Glutamatergic neuron (in vitro differentiated cells): Measurements from ENCODE around the gene LHFPL3. TPM values are rescaled to one million over a fixed set of nuclear protein-coding genes. Genes with fewer than 3 reads are reported as not detected.
"Not testable (repeated sequence)": the region's sequence is repeated elsewhere in the genome, so short reads cannot be mapped to it uniquely, and the experiment has no call there.

Experiments
- DNase-seq: peaks from one replicate; pipeline ENCODE4 v3.0.0; 2022
- H3K27ac Mint-ChIP-seq: one replicate; pipeline ENCODE4 v1.8.0; 2020; ENCODE audit warnings: mild to moderate bottlenecking, mixed read lengths, inconsistent platforms; ENCODE audit not compliant: unreplicated experiment
- H3K27me3 Mint-ChIP-seq: one replicate; pipeline ENCODE4 v1.8.0; 2020; ENCODE audit warnings: mild to moderate bottlenecking, moderate library complexity, mixed read lengths, inconsistent platforms; ENCODE audit not compliant: unreplicated experiment
- H3K36me3 Mint-ChIP-seq: one replicate; pipeline ENCODE4 v1.8.0; 2020; ENCODE audit warnings: mild to moderate bottlenecking, mixed read lengths, inconsistent platforms; ENCODE audit not compliant: unreplicated experiment
- H3K4me1 Mint-ChIP-seq: one replicate; pipeline ENCODE4 v1.8.0; 2020; ENCODE audit warnings: mild to moderate bottlenecking, low read depth, mixed read lengths, inconsistent platforms; ENCODE audit not compliant: unreplicated experiment
- H3K4me3 Mint-ChIP-seq: one replicate; pipeline ENCODE4 v1.8.0; 2020; ENCODE audit warnings: mild to moderate bottlenecking, mixed read lengths, inconsistent platforms; ENCODE audit not compliant: unreplicated experiment
- H3K9me3 Mint-ChIP-seq: one replicate; pipeline ENCODE4 v1.8.0; 2020; ENCODE audit warnings: mild to moderate bottlenecking, moderate library complexity, mixed read lengths, inconsistent platforms; ENCODE audit not compliant: unreplicated experiment
- CTCF ChIP-seq: fragments of 200-600 bp; sonication (generic); IDR thresholded peaks from one replicate; pipeline ENCODE4 v1.5.0; 2021; ENCODE audit not compliant: partially characterized antibody, unreplicated experiment
- total RNA-seq: library from RNA; stranded (reverse); fragmentation: NEBNext Ultra II Directional; extraction: Animal tissue kit (Norgen Biotek cat#: 25700); gene quantifications from one replicate; pipeline ENCODE4 v1.2.1, GENCODE V29; 2021; ENCODE audit not compliant: unreplicated experiment

The LHFPL3 gene
- total RNA-seq, 1 donor from 2014 or later: not detected

GRCh38 chr7:104569751-104570150 lies 241.3 kb downstream of the LHFPL3 start:
- Mint-ChIP-seq H3K4me1 (no peaks in the 10 kb centered on the region), H3K9me3 (no peaks in the 10 kb centered on the region), H3K27ac (no peak overlapping the region), H3K4me3 (no peak overlapping the region), H3K36me3 (no peaks in the 10 kb centered on the region), H3K27me3 (peaks cover 2% of the 10 kb centered on the region)
- TF ChIP-seq CTCF: no peak
- no peak for DNase-seq

DNA sequence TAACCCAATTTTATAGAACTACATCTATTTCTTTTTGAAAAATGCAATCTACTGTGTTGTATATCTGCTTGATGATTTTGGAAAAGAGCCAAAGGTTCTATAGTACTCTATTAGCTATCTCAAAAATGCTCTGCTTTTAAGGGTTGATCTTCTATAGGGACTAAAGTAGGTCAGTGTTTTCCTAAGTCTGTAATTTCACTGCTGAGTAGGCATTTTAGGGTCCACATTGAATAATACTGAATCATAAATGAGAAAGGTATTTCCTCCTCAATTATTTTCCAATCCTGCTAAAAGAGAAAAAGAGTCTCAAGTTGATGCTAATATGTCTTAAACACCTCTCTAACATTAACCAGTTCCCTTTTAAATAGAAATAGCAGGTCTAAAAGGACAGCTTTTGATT lies 244.2 kb downstream of the LHFPL3 start:
- H3K4me3 Mint-ChIP-seq: no peak overlapping the region

DNA sequence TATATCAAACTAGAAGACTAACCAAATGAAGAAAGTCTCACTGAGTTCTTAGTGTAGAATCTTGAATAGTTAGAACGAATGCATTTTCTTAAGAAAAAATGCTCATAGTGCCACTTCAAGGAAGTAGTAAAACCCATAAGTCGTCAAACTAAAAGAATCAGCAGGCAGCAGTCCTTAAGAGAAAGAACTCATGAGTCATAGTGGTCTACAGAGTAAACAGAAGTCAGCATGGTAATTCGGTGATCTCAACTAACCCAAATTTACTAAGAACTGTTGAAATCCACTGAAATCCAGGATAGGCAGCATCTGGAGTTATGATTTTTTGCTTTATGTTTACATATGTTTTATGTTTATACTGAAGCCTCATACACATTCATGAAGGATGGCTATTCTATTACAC lies 256.2 kb downstream of the LHFPL3 start:
- Mint-ChIP-seq H3K9me3 (peaks cover 2% of the 10 kb centered on the region), H3K4me3 (no peak overlapping the region), H3K4me1 (no peaks in the 10 kb centered on the region), H3K27ac (no peak overlapping the region), H3K27me3 (peaks cover 1% of the 10 kb centered on the region), H3K36me3 (peaks cover 4% of the 10 kb centered on the region)
- TF ChIP-seq CTCF: no peak
- DNase-seq: no peak

More for the DNA sequence above, 244.2 kb downstream of the LHFPL3 start:
- Mint-ChIP-seq H3K9me3 (no peaks in the 10 kb centered on the region), H3K36me3 (no peaks in the 10 kb centered on the region), H3K4me1 (no peaks in the 10 kb centered on the region), H3K27ac (no peak overlapping the region), H3K27me3 (peaks cover 2% of the 10 kb centered on the region)
- TF ChIP-seq CTCF: no peak
- no peak for DNase-seq

GRCh38 chr7:104595591-104595990 lies 267.2 kb downstream of the LHFPL3 start:
- not testable (repeated sequence) for H3K27ac Mint-ChIP-seq, H3K4me1 Mint-ChIP-seq, H3K27me3 Mint-ChIP-seq, H3K4me3 Mint-ChIP-seq, DNase-seq
- peaks cover 14% of the 10 kb centered on the region for H3K9me3 Mint-ChIP-seq
- peaks cover 37% of the 10 kb centered on the region for H3K36me3 Mint-ChIP-seq

DNA sequence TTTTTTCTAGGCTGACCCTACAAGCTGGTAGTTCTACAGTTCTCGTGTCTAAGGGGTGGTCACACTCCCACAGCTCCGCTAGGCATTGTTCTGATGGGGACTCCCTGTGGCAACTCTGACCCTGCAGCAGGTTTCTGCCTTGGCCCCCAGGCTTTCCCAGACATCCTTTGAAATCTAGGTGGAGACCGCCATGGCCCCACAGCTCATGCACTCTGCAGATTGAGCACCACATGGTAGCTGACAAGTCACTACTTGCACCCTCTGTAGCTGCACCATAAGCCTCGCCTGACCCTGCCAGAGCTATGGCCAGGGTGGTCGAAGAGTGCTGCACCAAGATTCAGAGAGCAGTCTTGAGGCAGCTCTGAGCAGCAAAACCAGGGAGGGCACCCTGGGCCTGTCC lies 275.6 kb downstream of the LHFPL3 start:
- H3K36me3 Mint-ChIP-seq: peaks cover 8% of the 10 kb centered on the region
- peaks cover 3% of the 10 kb centered on the region for H3K27me3 Mint-ChIP-seq
- no peak overlapping the region for H3K4me3 Mint-ChIP-seq
- peak; percentile 12 for DNase-seq
- peaks cover 5% of the 10 kb centered on the region for H3K4me1 Mint-ChIP-seq
- H3K27ac Mint-ChIP-seq: no peak overlapping the region
- H3K9me3 Mint-ChIP-seq: peaks cover 5% of the 10 kb centered on the region
- TF ChIP-seq CTCF: no peak

- Mint-ChIP-seq H3K4me3 (no peak overlapping the region), H3K27ac (no peak overlapping the region), H3K27me3 (peaks cover 3% of the 10 kb centered on the region), H3K36me3 (peaks cover 8% of the 10 kb centered on the region), H3K9me3 (peaks cover 5% of the 10 kb centered on the region), H3K4me1 (peaks cover 5% of the 10 kb centered on the region)
- DNase-seq: peak; percentile 58
- TF ChIP-seq CTCF: no peak
These were observed 276.3 kb downstream of the LHFPL3 start for GRCh38 chr7:104604706-104605105.
